Vagina (tissue), 2 donors: ENCODE results near the gene ZNF697. TPM values are rescaled to one million over a fixed set of nuclear protein-coding genes. Genes with fewer than 3 reads are reported as not detected.

Source experiments
- DNase-seq, 2 donors: peaks; one replicate each; pipeline ENCODE4 v3.0.0-alpha.2; 2017; ENCODE audit errors: extremely low spot score in 2 of 2
- H3K27ac ChIP-seq: fragments of 200-600 bp; sonication (generic); one replicate; pipeline ENCODE4 v1.5.1; 2019
- H3K27me3 ChIP-seq: fragments of 200-600 bp; sonication (generic); one replicate; pipeline ENCODE4 v1.5.1; 2019
- H3K36me3 ChIP-seq, 2 donors: fragments of 200-600 bp; sonication (generic); one replicate each; pipeline ENCODE4 v1.5.1; 2017 to 2019
- H3K4me1 ChIP-seq: fragments of 200-600 bp; sonication (generic); one replicate; pipeline ENCODE4 v1.5.1; 2019
- H3K4me3 ChIP-seq, 2 donors: fragments of 200-600 bp; sonication (generic); 1 replicate in 1 of 2; 2 replicates in 1 of 2; pipeline ENCODE4 v1.5.1; 2016 to 2019
- H3K9me3 ChIP-seq: fragments of 200-600 bp; sonication (generic); one replicate; pipeline ENCODE4 v1.5.1; 2019
- POLR2A ChIP-seq, 2 donors: fragments of 450-650 bp; IDR thresholded peaks; one replicate each; pipeline ENCODE4 v1.6.1; 2017; ENCODE audit warnings: antibody characterized with exemption in 2 of 2, mild to moderate bottlenecking in 2 of 2, moderate library complexity in 2 of 2
- POLR2AphosphoS5 ChIP-seq, 2 donors: sonication (generic); formaldehyde crosslinking; IDR thresholded peaks; one replicate each; pipeline ENCODE4 v1.9.0; 2017; ENCODE audit warnings: antibody characterized with exemption in 2 of 2, mild to moderate bottlenecking in 2 of 2, low read depth in 1 of 2; ENCODE audit not compliant: insufficient read depth in 1 of 2
- intact Hi-C: fragments of 100-400 bp; cut with DNase I; formaldehyde crosslinking; loops from one replicate; pipeline ENCODE4 v1.15.1; 2023
- total RNA-seq: library from RNA; depleted of rRNA; stranded (reverse); fragments of >200 nt; gene quantifications from one replicate; pipeline ENCODE4 v1.2.3, GENCODE V29; 2016
- TF ChIP-seq, protein P1 (sequence below), 3 experiments: fragments of 450-650 bp in 2 of 3; fragments of 200-600 bp in 1 of 3; sonication (generic) in 1 of 3; IDR thresholded peaks; one replicate each; pipeline ENCODE4 v1.5.1; 2017 to 2019; ENCODE audit warnings: antibody characterized with exemption in 3 of 3, mild to moderate bottlenecking in 2 of 3, moderate library complexity in 2 of 3

Gene ZNF697
- total RNA-seq, 1 donor from 2014 or later, result 3.7 TPM

DNA sequence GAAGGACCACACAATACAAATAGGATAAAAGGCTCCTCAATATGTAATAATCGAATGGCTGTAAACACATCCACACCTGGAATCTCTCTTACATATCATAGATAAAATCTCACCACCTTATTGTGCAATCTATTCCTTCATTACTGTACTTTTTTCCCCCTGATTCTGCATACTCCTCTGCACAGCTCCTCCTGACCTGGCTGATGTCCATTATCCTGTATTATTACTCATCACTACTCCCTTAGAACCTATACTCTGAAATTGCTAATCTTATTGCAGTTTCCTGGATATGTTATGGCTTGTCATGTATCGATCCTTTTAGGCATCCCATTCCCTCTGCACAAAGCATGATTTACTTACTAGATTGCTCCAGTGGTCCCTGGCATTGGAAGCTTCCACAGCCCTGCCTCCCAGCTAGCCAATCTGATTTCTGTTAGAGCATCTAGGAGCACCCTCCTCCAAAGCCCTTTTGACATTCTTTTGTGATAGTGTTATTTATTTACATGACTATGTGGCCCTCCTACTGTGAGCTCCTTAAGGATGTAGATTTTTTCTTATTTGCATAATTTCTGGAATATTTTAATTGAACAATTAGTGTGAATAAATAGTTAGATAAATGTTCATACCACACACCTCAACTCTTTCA lies 39.5 kb upstream of the ZNF697 start:
- H3K27ac ChIP-seq, result no peak overlapping the region

DNA sequence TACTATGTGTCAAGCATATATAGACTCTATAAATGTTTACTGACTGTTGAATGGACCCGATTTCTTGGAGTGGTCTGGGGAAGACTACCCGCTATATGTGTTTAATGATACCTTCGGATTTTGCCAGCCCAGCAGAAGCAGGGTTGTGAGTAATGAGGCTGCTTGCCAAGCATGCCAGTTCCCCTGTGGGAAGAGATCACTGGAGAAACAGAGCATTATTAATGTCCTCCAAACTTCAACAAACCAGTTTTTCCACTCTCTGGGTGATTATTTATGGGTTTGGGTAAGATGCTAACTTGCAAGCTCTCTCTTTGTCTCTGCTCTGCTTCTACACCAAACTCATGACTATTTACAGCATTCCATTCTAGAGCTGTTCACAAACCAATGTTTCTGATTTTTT lies 38.6 kb upstream of the ZNF697 start:
- Histone ChIP-seq H3K4me1 (peaks cover 8% of the 10 kb centered on the region), H3K27me3 (no peaks in the 10 kb centered on the region), H3K9me3 (no peaks in the 10 kb centered on the region), H3K4me3 (no peak overlapping the region), H3K36me3 (no peaks in the 10 kb centered on the region), H3K27ac (no peak overlapping the region)
- intact Hi-C loops, result no loop called here
- TF ChIP-seq POLR2A (IDR thresholded peaks at IDR 0.05) (no peak), POLR2AphosphoS5 (IDR thresholded peaks at IDR 0.05; ENCODE audit: insufficient read depth in 1 of 2, low read depth in 1 of 2) (peak in 1 of 2 donors; percentile 64)
- TF ChIP-seq, protein P1, sequence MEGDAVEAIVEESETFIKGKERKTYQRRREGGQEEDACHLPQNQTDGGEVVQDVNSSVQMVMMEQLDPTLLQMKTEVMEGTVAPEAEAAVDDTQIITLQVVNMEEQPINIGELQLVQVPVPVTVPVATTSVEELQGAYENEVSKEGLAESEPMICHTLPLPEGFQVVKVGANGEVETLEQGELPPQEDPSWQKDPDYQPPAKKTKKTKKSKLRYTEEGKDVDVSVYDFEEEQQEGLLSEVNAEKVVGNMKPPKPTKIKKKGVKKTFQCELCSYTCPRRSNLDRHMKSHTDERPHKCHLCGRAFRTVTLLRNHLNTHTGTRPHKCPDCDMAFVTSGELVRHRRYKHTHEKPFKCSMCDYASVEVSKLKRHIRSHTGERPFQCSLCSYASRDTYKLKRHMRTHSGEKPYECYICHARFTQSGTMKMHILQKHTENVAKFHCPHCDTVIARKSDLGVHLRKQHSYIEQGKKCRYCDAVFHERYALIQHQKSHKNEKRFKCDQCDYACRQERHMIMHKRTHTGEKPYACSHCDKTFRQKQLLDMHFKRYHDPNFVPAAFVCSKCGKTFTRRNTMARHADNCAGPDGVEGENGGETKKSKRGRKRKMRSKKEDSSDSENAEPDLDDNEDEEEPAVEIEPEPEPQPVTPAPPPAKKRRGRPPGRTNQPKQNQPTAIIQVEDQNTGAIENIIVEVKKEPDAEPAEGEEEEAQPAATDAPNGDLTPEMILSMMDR (IDR thresholded peaks at IDR 0.05), result no peak
- DNase-seq, result no peak

More for the DNA sequence above, 39.5 kb upstream of the ZNF697 start:
- Histone ChIP-seq H3K9me3 (no peaks in the 10 kb centered on the region), H3K4me1 (peaks cover 8% of the 10 kb centered on the region), H3K36me3 (no peaks in the 10 kb centered on the region), H3K27me3 (no peaks in the 10 kb centered on the region), H3K4me3 (no peak overlapping the region)
- intact Hi-C loops, result no loop called here
- no peak for DNase-seq
- TF ChIP-seq, protein P1 (IDR thresholded peaks at IDR 0.05), result no peak
- no peak for TF ChIP-seq POLR2A (IDR thresholded peaks at IDR 0.05)
- TF ChIP-seq POLR2AphosphoS5 (IDR thresholded peaks at IDR 0.05; ENCODE audit: insufficient read depth in 1 of 2, low read depth in 1 of 2), result no peak

DNA sequence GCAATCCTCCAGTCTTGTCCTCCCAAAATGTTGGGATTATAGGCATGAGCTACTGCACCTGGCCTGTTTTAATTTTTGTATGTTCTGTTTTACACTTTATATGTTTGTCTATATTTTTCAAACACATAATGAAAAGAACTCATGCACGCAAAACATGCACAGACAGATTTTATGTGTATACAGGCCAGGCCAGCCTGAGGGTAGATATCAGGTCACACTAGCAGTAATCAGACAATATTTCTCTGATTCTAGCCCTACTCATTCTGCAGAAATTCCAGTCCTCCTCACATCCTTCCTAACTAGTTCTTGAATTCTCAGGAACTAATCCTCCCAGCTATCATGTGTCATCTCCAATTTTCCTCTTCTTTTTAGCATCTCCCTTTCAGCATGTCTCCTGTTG lies 35.8 kb upstream of the ZNF697 start:
- TF ChIP-seq POLR2A (IDR thresholded peaks at IDR 0.05) (no peak), POLR2AphosphoS5 (IDR thresholded peaks at IDR 0.05; ENCODE audit: insufficient read depth in 1 of 2, low read depth in 1 of 2) (no peak)
- TF ChIP-seq, protein P1 (IDR thresholded peaks at IDR 0.05), result no peak
- intact Hi-C loops, result no loop called here
- H3K4me1 ChIP-seq, result peaks cover 8% of the 10 kb centered on the region
- H3K27ac ChIP-seq, result no peak overlapping the region
- no peak overlapping the region for H3K4me3 ChIP-seq
- no peak for DNase-seq
- H3K27me3 ChIP-seq, result no peaks in the 10 kb centered on the region
- no peaks in the 10 kb centered on the region for H3K9me3 ChIP-seq
- no peaks in the 10 kb centered on the region for H3K36me3 ChIP-seq

DNA sequence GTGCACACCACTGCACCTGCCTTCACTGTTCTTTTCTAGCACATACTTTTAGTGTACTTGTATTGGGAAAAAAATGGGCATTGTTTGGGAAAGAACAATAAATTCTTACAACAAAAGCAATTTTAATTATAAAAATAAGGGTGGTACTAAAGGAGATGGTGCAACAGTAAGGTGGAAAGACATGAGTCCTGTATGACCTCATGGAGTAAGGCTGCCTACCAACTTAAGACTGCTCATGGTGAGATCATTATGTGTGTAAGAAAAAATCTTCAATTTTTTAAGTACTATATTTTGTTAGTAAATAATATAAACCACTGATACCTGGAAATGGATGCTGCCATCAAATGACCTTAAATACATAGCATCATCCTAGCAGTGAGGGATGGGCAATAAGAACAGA lies 34.1 kb upstream of the ZNF697 start:
- Histone ChIP-seq H3K36me3 (no peaks in the 10 kb centered on the region), H3K27ac (no peak overlapping the region), H3K9me3 (no peaks in the 10 kb centered on the region), H3K4me3 (no peak overlapping the region), H3K4me1 (peaks cover under 1% of the 10 kb centered on the region), H3K27me3 (no peaks in the 10 kb centered on the region)
- intact Hi-C loops, result no loop called here
- DNase-seq, result no peak
- TF ChIP-seq, protein P1 (IDR thresholded peaks at IDR 0.05), result no peak
- TF ChIP-seq POLR2AphosphoS5 (IDR thresholded peaks at IDR 0.05; ENCODE audit: insufficient read depth in 1 of 2, low read depth in 1 of 2), result no peak
- no peak for TF ChIP-seq POLR2A (IDR thresholded peaks at IDR 0.05)

DNA sequence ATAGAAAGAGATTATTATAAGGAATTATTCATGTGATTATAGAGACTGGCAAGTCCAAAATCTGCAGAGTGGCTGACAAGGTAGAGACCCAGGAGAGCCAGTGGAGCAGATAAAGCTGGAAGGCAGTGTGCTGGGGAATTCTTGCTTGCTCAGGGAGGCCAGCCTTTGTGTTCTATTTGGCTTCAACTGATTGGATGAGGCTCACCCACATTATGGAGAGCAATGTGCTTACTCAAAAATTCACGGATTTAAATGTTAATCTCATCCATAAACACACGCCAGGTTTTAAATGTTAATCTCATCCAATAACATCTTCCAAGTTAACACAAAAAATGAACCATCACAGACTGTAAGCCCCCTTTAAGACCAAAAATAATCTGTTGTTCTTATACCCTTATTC lies 33.5 kb upstream of the ZNF697 start:
- Histone ChIP-seq H3K36me3 (no peaks in the 10 kb centered on the region), H3K4me3 (no peak overlapping the region), H3K27ac (no peak overlapping the region), H3K4me1 (no peaks in the 10 kb centered on the region), H3K9me3 (no peaks in the 10 kb centered on the region), H3K27me3 (no peaks in the 10 kb centered on the region)
- no peak for DNase-seq
- intact Hi-C loops, result no loop called here
- TF ChIP-seq, protein P1 (IDR thresholded peaks at IDR 0.05), result no peak
- TF ChIP-seq POLR2A (IDR thresholded peaks at IDR 0.05) (no peak), POLR2AphosphoS5 (IDR thresholded peaks at IDR 0.05; ENCODE audit: insufficient read depth in 1 of 2, low read depth in 1 of 2) (no peak)
